GM21786 (cell line): Measurements from ENCODE around the gene MTSS2.
"Not testable (repeated sequence)": the region's sequence is repeated elsewhere in the genome, so short reads cannot be mapped to it uniquely, and the experiment has no call there.

Experiments
- ATAC-seq: cut with Tn5 transposase; IDR thresholded peaks from one replicate; pipeline ENCODE4 v1.9.1; 2021; ENCODE audit not compliant: unreplicated experiment

MTSS2 gene

GRCh38 chr16:70676675-70677498 lies 9.0 kb downstream of the MTSS2 start:
- no peak for ATAC-seq

- ATAC-seq = no peak
These were observed 9.9 kb downstream of the MTSS2 start for GRCh38 chr16:70675851-70676513.

GRCh38 chr16:70674221-70675014 lies 11.4 kb downstream of the MTSS2 start:
- ATAC-seq = no peak

GRCh38 chr16:70670938-70671337 lies 14.9 kb downstream of the MTSS2 start:
- ATAC-seq = not testable (repeated sequence)

- ATAC-seq = no peak
These were observed 15.7 kb downstream of the MTSS2 start for GRCh38 chr16:70670175-70670574.

GRCh38 chr16:70665806-70666735 lies 19.8 kb downstream of the MTSS2 start:
- no peak for ATAC-seq

- ATAC-seq = no peak
These were observed 20.6 kb downstream of the MTSS2 start for GRCh38 chr16:70665113-70665694.

GRCh38 chr16:70664325-70665112 lies 21.3 kb downstream of the MTSS2 start:
- ATAC-seq = no peak

GRCh38 chr16:70663524-70664324 lies 22.1 kb downstream of the MTSS2 start:
- no peak for ATAC-seq

- no peak for ATAC-seq
These were observed 22.8 kb downstream of the MTSS2 start for GRCh38 chr16:70662991-70663523.

- ATAC-seq = no peak
These were observed 23.8 kb downstream of the MTSS2 start for GRCh38 chr16:70661918-70662641.

GRCh38 chr16:70661534-70661917 lies 24.3 kb downstream of the MTSS2 start:
- ATAC-seq = no peak

GRCh38 chr16:70660672-70661350 lies 25.0 kb downstream of the MTSS2 start:
- no peak for ATAC-seq

- no peak for ATAC-seq
These were observed 25.7 kb downstream of the MTSS2 start for GRCh38 chr16:70659953-70660671.

GRCh38 chr16:70659546-70659945 lies 26.3 kb downstream of the MTSS2 start:
- no peak for ATAC-seq

GRCh38 chr16:70658921-70659320 lies 26.9 kb downstream of the MTSS2 start:
- no peak for ATAC-seq
